ENCODE results near the gene MAP3K13.

The MAP3K13 gene, protein sequence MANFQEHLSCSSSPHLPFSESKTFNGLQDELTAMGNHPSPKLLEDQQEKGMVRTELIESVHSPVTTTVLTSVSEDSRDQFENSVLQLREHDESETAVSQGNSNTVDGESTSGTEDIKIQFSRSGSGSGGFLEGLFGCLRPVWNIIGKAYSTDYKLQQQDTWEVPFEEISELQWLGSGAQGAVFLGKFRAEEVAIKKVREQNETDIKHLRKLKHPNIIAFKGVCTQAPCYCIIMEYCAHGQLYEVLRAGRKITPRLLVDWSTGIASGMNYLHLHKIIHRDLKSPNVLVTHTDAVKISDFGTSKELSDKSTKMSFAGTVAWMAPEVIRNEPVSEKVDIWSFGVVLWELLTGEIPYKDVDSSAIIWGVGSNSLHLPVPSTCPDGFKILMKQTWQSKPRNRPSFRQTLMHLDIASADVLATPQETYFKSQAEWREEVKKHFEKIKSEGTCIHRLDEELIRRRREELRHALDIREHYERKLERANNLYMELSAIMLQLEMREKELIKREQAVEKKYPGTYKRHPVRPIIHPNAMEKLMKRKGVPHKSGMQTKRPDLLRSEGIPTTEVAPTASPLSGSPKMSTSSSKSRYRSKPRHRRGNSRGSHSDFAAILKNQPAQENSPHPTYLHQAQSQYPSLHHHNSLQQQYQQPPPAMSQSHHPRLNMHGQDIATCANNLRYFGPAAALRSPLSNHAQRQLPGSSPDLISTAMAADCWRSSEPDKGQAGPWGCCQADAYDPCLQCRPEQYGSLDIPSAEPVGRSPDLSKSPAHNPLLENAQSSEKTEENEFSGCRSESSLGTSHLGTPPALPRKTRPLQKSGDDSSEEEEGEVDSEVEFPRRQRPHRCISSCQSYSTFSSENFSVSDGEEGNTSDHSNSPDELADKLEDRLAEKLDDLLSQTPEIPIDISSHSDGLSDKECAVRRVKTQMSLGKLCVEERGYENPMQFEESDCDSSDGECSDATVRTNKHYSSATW

GRCh38 chr3:185362850-185363661, at the start of gene MAP3K13:
TSS of gene MAP3K13 (plus strand) at chr3:185363136. CDS start at chr3:185428582, 65,446 bp downstream.
- peak; percentile 3 for DNase-seq

DNA sequence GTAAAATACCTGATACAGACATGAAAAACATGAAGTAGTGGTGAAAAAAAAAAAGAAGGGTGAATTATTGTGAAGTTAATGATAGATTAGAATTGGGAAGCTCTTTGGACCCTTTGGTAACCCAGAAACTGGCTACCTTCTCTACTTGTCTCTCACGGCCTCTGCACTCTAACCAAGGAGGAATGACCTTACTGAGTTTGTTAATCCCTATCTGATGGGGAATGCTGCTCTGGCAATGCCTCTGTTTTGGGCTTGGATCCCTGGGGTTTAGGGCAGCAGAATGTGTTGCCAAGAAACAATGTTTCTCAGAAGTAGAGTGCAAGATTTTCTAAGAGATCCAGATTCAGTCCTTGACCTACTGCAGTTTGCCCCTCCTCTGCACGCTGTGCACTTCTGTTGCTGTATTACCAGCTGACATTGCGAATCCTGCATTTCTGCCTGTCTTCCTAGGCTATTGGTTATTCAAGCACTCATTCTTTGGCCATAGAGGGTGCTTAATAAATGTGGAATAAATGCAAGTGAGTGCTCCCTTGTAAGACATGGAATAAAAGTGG, 49.2 kb upstream of the MAP3K13 start:
- no peak for DNase-seq

DNA sequence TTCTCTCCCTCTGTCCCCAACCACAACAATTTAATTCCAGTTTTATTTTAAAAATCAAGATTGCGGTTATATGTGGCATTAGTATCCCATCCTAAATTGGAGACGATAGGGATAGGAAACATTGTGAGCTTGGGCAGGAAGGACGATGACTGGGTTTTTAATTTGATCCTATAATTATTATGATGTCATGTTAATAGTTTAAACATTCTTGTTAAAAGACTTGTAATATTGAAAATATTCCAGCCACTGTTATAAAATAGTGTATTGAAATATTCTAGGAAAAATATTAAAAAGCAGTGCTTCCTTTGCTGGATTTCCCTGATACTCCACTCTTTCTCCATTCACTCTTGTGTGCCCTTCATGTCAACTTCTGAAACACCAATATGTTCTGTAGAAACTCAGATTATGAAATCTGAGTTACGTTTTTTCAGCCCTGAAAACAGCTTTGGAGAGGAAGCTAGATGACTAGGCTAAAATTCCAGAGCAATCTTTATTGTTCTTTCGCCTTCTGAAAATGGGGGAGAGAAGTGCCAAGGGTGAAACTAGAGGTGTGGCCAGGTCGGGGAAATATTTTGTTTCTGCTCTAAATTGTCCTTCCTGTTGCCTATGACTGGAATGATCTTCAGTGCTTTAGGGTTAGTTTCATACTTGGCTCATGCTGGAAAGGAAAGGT, 46.1 kb upstream of the MAP3K13 start:
- no peak for DNase-seq

- DNase-seq, result no peak
Measured at GRCh38 chr3:185317674-185318073, 45.3 kb upstream of the MAP3K13 start.

GRCh38 chr3:185318141-185318540, 44.8 kb upstream of the MAP3K13 start:
- no peak for DNase-seq

GRCh38 chr3:185319801-185320200, 43.1 kb upstream of the MAP3K13 start:
- no peak for DNase-seq

DNA sequence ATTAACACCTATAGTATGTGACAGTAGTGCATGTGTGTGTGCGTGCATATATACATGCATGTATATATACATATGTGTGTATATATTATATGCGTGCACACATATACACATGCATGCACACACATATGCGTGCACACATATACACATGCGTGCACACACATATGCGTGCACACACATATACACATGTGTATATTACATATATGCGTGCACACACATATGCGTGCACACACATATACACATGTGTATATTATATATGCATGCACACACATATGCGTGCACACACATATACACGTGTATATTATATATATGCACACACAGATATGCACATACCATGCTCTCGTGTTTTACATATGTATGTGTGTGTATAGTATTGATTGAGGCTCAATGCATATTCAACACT, 42.0 kb upstream of the MAP3K13 start:
- DNase-seq, result no peak

GRCh38 chr3:185322101-185322719, 40.7 kb upstream of the MAP3K13 start:
- DNase-seq, result no peak

- no peak for DNase-seq
Measured at GRCh38 chr3:185325946-185326791, 36.8 kb upstream of the MAP3K13 start.

GRCh38 chr3:185327062-185327461, 35.9 kb upstream of the MAP3K13 start:
- no peak for DNase-seq

GRCh38 chr3:185328324-185329004, 34.5 kb upstream of the MAP3K13 start:
- DNase-seq, result no peak

- DNase-seq, result no peak
Measured at GRCh38 chr3:185330238-185330637, 32.7 kb upstream of the MAP3K13 start.

DNA sequence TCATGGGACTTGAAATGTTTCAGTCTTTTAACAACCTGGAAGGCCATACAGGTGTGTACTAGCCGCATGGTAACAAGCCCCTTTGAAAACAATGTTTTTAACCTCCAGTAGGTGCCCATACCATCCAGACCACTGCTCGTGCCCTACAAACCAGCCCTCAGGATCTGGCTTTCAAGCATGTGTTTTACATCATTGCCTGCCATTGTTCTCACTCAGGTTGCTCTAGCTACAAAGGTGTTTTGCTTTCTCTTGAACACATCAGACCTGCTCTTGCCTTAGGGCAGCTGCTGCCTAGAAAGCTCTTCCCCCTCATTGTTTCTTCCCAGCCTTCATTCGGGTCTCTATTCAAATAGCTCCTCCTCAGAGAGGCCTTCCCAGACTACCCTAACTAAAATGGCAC, 32.3 kb upstream of the MAP3K13 start:
- DNase-seq, result no peak

DNA sequence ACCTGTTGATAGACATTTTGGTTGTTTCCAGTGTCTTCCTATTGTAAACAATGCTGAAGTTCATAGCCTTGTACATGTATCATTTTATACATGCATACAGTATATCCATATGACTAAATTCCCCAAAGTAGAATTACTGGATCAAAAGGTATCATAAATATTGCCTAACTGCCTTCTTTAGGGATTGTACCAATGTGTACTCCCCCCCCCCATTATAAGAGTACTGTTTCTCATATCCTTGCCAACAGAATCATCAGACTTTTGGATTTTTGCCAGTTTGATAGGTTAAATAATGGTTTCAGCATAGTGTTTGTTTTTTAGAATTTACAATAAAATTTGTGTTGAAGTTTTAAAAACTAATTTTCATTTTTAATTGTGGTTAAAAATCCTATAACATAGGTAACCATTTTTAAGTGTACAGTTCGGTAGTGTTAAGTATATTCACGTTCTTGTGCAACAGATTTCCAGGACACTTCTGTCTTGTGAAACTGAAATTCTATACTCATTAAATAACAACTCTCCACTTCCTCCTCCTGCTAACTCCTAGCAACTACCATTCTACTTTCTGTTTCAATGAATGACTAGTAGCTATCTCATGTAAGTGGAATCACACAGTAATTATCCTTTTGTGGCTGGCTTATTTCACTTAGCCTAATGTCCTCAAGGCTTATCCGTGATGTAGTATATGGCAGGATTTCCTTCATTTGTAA, 30.8 kb upstream of the MAP3K13 start:
- DNase-seq, result no peak

DNA sequence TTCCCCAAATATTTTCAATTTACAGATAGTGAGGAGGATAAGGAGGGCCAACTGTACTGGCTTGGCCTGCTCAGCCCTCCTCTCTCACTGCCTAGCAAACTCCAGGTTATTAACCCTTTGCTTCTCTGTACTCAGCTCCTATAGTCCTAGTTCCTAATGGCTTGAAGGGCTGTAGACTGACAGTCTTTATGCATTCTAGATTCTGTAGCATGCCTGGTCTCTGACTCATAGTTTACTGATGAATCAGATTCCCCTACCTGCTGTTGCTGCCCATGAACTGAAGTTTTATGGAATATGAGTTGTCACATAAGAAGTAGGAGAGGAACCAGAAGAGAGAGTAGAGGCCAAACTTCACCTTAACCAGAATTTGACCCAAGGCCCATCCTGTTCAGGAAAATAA, 27.1 kb upstream of the MAP3K13 start:
- DNase-seq, result no peak

GRCh38 chr3:185337231-185337816, 25.6 kb upstream of the MAP3K13 start:
- no peak for DNase-seq

DNA sequence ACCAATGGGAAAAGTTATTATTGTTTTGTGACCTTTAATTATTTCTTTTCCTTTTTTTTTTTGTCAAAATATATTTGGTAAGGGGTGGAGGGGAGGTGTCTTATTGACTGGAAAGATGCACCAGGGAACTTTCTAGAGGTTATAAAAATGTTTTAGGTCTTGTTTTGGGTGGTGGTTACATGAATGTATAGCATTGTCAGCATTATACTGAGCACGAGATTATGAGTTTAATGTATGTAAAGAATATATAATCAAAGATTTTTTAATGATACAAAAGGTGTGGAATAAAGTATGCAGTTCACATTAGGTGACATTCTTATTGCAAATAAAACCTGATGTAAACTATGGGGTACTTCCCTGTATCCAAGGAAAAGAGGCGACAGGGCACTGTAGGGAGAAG, 23.0 kb upstream of the MAP3K13 start:
- no peak for DNase-seq

DNA sequence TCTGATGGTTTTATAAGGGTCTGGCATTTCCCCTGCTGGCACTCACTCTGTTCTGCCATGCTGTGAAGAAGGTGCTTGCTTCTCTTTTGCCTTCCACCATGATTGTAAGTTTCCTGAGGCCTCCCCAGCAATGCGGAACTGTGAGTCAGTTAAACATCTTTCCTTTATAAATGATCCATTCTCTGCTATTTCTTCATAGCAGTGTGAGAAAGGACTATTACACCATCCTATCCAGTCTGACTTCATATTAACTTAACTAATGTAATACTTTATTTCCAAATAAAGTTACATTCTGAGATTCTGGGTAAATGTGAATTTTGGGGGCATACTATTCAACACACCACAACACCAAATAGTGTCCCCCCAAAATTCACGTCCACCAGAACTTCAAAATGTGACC, 22.2 kb upstream of the MAP3K13 start:
- DNase-seq, result no peak

Data from activated naive CD4-positive, alpha-beta T cell treated with Interleukin-2 at 50 U/mL for 16 hours (primary cell).